ENCODE results near the gene VLDLR. TPM values are rescaled to one million over a fixed set of nuclear protein-coding genes. Genes with fewer than 3 reads are reported as not detected.

Gene VLDLR
- total and polyA plus RNA-seq, 2 of the 8 experiments (the other 6 are each of a cell fraction or from before 2014, with no cell fraction given), result 24.2 to 49.1 TPM

- Histone ChIP-seq H2BK15ac (ENCODE audit: low read length) (no peak overlapping the region), H3K27me3 (replicated peaks in 1 of 4; ENCODE audit: control insufficient read depth in 3 of 4, extremely low read depth in 1 of 4, insufficient read depth in 3 of 4, low read length in 3 of 4) (no peaks in the 10 kb centered on the region), H3K14ac (ENCODE audit: insufficient read length) (no peak overlapping the region), H2BK20ac (ENCODE audit: low read length) (no peak overlapping the region), H3K18ac (ENCODE audit: extremely low read depth, low read length) (no peak overlapping the region), H3K56ac (replicated peaks; ENCODE audit: insufficient read length, low read depth, low read length) (no peak overlapping the region), H3K4me3 (ENCODE audit: extremely low read depth in 1 of 4, insufficient read depth in 2 of 4, low read depth in 3 of 4, low read length in 4 of 4) (no peak overlapping the region), H3K79me1 (ENCODE audit: low read depth, low read length) (no peaks in the 10 kb centered on the region), H2AFZ (ENCODE audit: low read length) (no peak overlapping the region), H4K5ac (ENCODE audit: insufficient read length, low read depth, low read length) (no peak overlapping the region), H2BK5ac (ENCODE audit: low read depth, low read length) (no peak overlapping the region), H2BK12ac (ENCODE audit: low read depth, low read length) (no peak overlapping the region), H4K8ac (ENCODE audit: extremely low read depth, insufficient read depth, low read length) (no peak overlapping the region), H3K27ac (ENCODE audit: low read depth, low read length) (no peak overlapping the region), H4K91ac (replicated peaks; ENCODE audit: insufficient read length, low read length) (no peak overlapping the region), H3K9me3 (ENCODE audit: insufficient read depth in 2 of 2, low read depth in 1 of 2, low read length in 1 of 2) (no peaks in the 10 kb centered on the region), H2AK5ac (ENCODE audit: low read depth, low read length) (no peak overlapping the region), H3K79me2 (ENCODE audit: control insufficient read depth in 1 of 2, insufficient read depth in 2 of 2, low read length in 2 of 2) (no peaks in the 10 kb centered on the region), H4K20me1 (replicated peaks in 1 of 2; ENCODE audit: control insufficient read depth in 1 of 2, insufficient read depth in 2 of 2, low read length in 2 of 2) (no peaks in the 10 kb centered on the region), H3K4me1 (replicated peaks in 1 of 4; ENCODE audit: control insufficient read depth in 3 of 4, insufficient read depth in 4 of 4, low read length in 3 of 4) (peaks cover 0 to 13% (median 12%) of the 10 kb centered on the region in 4 experiments; a peak in 5 of 7 replicates), H2BK120ac (replicated peaks; ENCODE audit: low read depth, low read length) (no peak overlapping the region), H3K23me2 (ENCODE audit: low read depth, low read length) (peaks cover 1% of the 10 kb centered on the region; the same call in 1 of the 2 replicates), H3K9ac (replicated peaks in 1 of 4; ENCODE audit: extremely low read depth in 1 of 4, low read depth in 3 of 4, low read length in 3 of 4) (no peak overlapping the region), H3K4me2 (ENCODE audit: insufficient read depth in 1 of 2, low read depth in 2 of 2, low read length in 2 of 2) (no peak overlapping the region), H3K4ac (replicated peaks; ENCODE audit: insufficient read length, low read depth, low read length) (no peak overlapping the region), H3K36me3 (ENCODE audit: control insufficient read depth in 2 of 4, insufficient read depth in 4 of 4, low read length in 3 of 4) (no peaks in the 10 kb centered on the region), H3K23ac (ENCODE audit: insufficient read length) (no peak overlapping the region)
- POLR2A ChIA-PET (ENCODE audit: partially characterized antibody), result no interaction called here
- DNase-seq (ENCODE audit: low read depth in 1 of 2, low spot score in 2 of 2) (no peak), FAIRE-seq (no peak)
- 90% methylated on average over 3 of the region's 3 CpGs; no CpG with 5 or more reads in 1 of the 2 experiments for WGBS, 2 experiments (ENCODE audit: extremely low coverage in 1 of 2, insufficient coverage in 1 of 2, insufficient read length in 1 of 2, insufficient replicate concordance in 2 of 2, low coverage in 1 of 2, low lambda C conversion rate in 2 of 2, missing lambda C conversion rate in 1 of 2)
- CTCF ChIA-PET (ENCODE audit: partially characterized antibody), result no interaction called here
- TF ChIP-seq YY1 (IDR thresholded peaks at IDR 0.05; ENCODE audit: low read depth, low read length) (no peak), KDM5A (IDR thresholded peaks at IDR 0.05; ENCODE audit: low read length) (no peak), HDAC6 (IDR thresholded peaks at IDR 0.05; ENCODE audit: low read depth, low read length) (no peak), CEBPB (IDR thresholded peaks at IDR 0.05; ENCODE audit: low read depth, low read length) (no peak), PHF8 (conservative IDR thresholded peaks at IDR 0.05; ENCODE audit: low read depth, low read length) (no peak), CHD1 (IDR thresholded peaks at IDR 0.05; ENCODE audit: low read depth, low read length) (no peak), JUN (IDR thresholded peaks at IDR 0.05; ENCODE audit: low read depth, low read length) (no peak), NANOG (IDR thresholded peaks at IDR 0.05; ENCODE audit: insufficient read depth, low read depth, low read length, poor library complexity, severe bottlenecking) (no peak), HDAC2 (IDR thresholded peaks at IDR 0.05; ENCODE audit: borderline replicate concordance in 1 of 2, low read depth in 2 of 2, low read length in 2 of 2) (no peak)
These were observed 75.9 kb downstream of the VLDLR start for GRCh38 chr9:2697492-2697891.
